Activated CD4-positive, alpha-beta memory T cell treated with anti-CD3 and anti-CD28 coated beads, Interleukin-2, amount 10 ng/mL, durations not matched to agents 7 days and 5 days (primary cell): ENCODE results near the gene BICDL2. TPM values are rescaled to one million over a fixed set of nuclear protein-coding genes. Genes with fewer than 3 reads are reported as not detected.
A peak's percentile ranks its signal among the peaks of the same experiment; 100 is the strongest.
"Not testable (repeated sequence)": the region's sequence is repeated elsewhere in the genome, so short reads cannot be mapped to it uniquely, and the experiment has no call there.

Experiments used
- CTCF ChIA-PET: fragments of 350-600 bp; sonication (Branson Sonifier 250); formaldehyde crosslinking; loops from one replicate; lab custom pipeline; 2021; ENCODE audit warnings: antibody characterized with exemption, inconsistent platforms; lab: Charles Lee
- POLR2A ChIA-PET: fragments of 350-600 bp; sonication (Branson Sonifier 250); formaldehyde crosslinking; loops from one replicate; lab custom pipeline; 2021; ENCODE audit warnings: antibody characterized with exemption; lab: Charles Lee
- DNase-seq: peaks from one replicate; pipeline ENCODE4 v3.0.0-alpha.2; 2020
- H3K27ac Mint-ChIP-seq: one replicate; pipeline ENCODE4 v1.8.0; 2021; ENCODE audit warnings: mild to moderate bottlenecking, mixed read lengths
- H3K27me3 Mint-ChIP-seq: one replicate; pipeline ENCODE4 v1.8.0; 2021; ENCODE audit warnings: mixed read lengths
- H3K36me3 Mint-ChIP-seq: one replicate; pipeline ENCODE4 v1.8.0; 2021; ENCODE audit warnings: low read depth, mixed read lengths
- H3K4me1 Mint-ChIP-seq: one replicate; pipeline ENCODE4 v1.8.0; 2021; ENCODE audit warnings: mixed read lengths
- H3K4me3 Mint-ChIP-seq: one replicate; pipeline ENCODE4 v1.8.0; 2021; ENCODE audit warnings: mild to moderate bottlenecking, mixed read lengths
- H3K9me3 Mint-ChIP-seq: one replicate; pipeline ENCODE4 v1.8.0; 2021; ENCODE audit warnings: mixed read lengths
- total RNA-seq, 2 experiments: library from RNA; stranded (reverse); gene quantifications; one replicate each; pipeline ENCODE4 v1.2.3, GENCODE V29; 2021

Gene BICDL2
- total RNA-seq, 2 experiments from 2014 or later = 1.4 to 1.9 TPM

DNA sequence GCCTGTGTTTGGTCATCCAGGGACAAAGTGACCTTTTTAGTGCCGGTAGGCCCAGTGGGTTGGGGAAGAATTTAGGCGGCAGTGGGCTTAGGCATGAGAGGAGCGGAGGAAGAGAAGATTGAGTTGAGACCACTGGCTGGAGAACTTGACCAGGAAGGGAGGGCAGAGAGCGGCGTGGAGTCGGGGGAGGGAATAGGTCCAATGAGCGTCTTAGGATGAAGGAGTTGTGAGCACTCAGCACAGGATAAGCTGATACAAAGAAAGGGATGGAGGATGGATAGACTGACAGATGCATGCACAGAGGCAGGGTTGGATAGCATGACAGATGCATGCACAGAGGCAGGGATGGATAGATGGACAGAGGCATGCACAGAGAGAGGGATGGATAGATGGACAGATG lies 36.7 kb upstream of the BICDL2 start:
- peaks cover 41% of the 10 kb centered on the region for H3K36me3 Mint-ChIP-seq
- ChIA-PET CTCF (interaction anchor here (1.0 to 6.2 kb wide), 2 partner anchors 9 to 56 kb away, joined by 3 to 62 read pairs; no protein-coding TSS in a partner anchor), POLR2A (interaction anchor here (1.5 to 6.7 kb wide), 4 partner anchors 8 to 56 kb away, joined by 5 to 187 read pairs (median 66); partner anchors contain the start of genes IL32 and MMP25)
- peaks cover 2% of the 10 kb centered on the region for H3K9me3 Mint-ChIP-seq
- peak overlapping the region; percentile 77 for H3K4me3 Mint-ChIP-seq
- H3K4me1 Mint-ChIP-seq = peaks cover 90% of the 10 kb centered on the region
- no peak for DNase-seq
- peak overlapping the region; percentile 100 for H3K27ac Mint-ChIP-seq
- no peaks in the 10 kb centered on the region for H3K27me3 Mint-ChIP-seq

DNA sequence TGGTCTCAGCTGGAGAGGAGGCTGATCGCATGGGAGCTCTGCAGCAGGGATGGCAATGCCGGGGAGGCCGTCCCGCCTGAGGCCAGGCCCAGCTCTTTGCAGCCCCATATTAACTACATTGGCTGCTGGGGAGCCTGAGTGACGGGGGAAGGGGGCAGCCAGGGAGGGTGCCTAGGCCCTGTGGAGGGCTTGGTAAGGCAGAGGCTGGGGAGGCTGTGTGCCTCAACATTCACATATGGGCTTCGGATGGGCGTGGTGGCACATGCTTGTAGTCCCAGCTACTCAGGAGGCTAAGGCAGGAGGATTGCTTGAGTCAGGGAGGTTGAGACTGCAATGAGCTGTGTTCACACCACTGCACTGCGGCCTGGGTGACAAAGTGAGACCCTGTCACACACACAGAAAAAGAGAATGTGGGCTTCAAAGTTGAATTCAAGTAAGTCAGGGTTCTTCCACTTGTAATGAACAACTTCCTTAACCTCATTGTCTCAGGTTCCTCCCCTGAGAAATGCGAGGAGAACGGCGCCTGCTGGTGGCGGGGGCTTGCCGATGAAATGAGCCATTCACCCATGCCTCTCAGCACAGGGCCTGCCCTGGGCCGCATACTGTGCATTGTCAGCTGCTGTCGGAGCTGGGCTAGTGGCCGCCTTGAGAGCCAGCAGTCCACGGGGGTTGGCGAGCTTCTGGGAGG lies 36.0 kb upstream of the BICDL2 start:
- Mint-ChIP-seq H3K4me3 (peak overlapping the region; percentile 77), H3K4me1 (peaks cover 87% of the 10 kb centered on the region), H3K36me3 (peaks cover 42% of the 10 kb centered on the region), H3K27ac (peak overlapping the region; percentile 100)
- CTCF ChIA-PET = interaction anchor here (1.0 to 6.2 kb wide), 2 partner anchors 10 to 57 kb away, joined by 3 to 62 read pairs; no protein-coding TSS in a partner anchor
- not testable (repeated sequence) for H3K9me3 Mint-ChIP-seq, H3K27me3 Mint-ChIP-seq
- DNase-seq = peak; percentile 76
- POLR2A ChIA-PET = interaction anchor here (1.5 to 6.7 kb wide), 2 partner anchors 7 to 56 kb away, joined by 5 to 187 read pairs; partner anchors contain the start of gene IL32

DNA sequence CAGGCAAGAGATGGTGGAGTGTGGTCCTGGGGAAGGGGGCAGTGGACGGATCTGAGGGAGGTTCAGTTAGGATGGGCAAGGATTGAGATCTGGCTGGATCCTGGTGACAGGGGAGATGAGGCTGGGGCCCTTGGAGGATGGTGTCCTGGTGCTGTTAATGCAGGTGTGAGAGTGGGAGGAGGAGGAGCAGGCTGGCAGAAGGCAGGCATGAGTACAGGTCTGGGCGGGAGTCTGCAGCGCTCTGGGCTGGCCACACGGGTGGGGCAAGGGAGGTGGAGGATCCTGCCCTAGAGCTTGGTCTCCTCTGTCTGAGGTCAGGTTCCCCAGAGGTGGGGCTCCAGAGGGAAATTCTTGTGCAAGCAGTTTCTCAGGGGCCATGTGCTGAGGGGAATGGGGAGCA lies 35.4 kb upstream of the BICDL2 start:
- H3K36me3 Mint-ChIP-seq = peaks cover 45% of the 10 kb centered on the region
- DNase-seq = peak; percentile 66

DNA sequence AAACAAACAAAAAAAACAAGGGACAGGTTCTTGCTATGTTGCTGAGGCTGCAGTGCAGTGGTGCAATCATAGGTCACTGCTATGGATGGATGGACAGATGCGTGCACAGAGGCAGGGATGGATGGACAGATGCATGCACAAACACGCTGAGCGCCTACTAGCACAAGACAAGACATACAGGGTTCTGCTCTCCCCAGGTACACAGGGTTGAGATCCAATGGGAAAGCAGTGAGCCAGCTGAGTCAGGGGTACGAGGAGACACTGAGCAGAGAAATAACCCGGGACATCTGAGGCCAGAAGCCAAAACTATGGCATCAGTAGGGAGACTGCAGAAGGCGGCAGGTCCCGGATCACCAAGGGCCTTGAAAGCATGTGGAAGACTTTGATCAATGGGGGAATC lies 34.9 kb upstream of the BICDL2 start:
- Mint-ChIP-seq H3K4me1 (peaks cover 79% of the 10 kb centered on the region), H3K36me3 (peaks cover 50% of the 10 kb centered on the region), H3K4me3 (peak overlapping the region; percentile 41), H3K27me3 (no peaks in the 10 kb centered on the region), H3K27ac (peak overlapping the region; percentile 100), H3K9me3 (no peaks in the 10 kb centered on the region)
- DNase-seq = no peak
- ChIA-PET POLR2A (interaction anchor here (1.0 to 1.8 kb wide), 4 partner anchors 14 to 87 kb away, joined by 3 to 8 read pairs (median 4); partner anchors contain the start of gene ZNF213), CTCF (interaction anchor here (1.4 kb wide), 1 partner anchor 60 kb away, joined by 3 read pairs; no protein-coding TSS in a partner anchor)

More for the DNA sequence above, 35.4 kb upstream of the BICDL2 start:
- CTCF ChIA-PET, H3K27me3 Mint-ChIP-seq, H3K9me3 Mint-ChIP-seq: not testable (repeated sequence)
- Mint-ChIP-seq H3K4me1 (peaks cover 84% of the 10 kb centered on the region), H3K4me3 (peak overlapping the region; percentile 41), H3K27ac (peak overlapping the region; percentile 100)
- POLR2A ChIA-PET = interaction anchor here (1.5 kb wide), 1 partner anchor 57 kb away, joined by 5 read pairs; no protein-coding TSS in a partner anchor

DNA sequence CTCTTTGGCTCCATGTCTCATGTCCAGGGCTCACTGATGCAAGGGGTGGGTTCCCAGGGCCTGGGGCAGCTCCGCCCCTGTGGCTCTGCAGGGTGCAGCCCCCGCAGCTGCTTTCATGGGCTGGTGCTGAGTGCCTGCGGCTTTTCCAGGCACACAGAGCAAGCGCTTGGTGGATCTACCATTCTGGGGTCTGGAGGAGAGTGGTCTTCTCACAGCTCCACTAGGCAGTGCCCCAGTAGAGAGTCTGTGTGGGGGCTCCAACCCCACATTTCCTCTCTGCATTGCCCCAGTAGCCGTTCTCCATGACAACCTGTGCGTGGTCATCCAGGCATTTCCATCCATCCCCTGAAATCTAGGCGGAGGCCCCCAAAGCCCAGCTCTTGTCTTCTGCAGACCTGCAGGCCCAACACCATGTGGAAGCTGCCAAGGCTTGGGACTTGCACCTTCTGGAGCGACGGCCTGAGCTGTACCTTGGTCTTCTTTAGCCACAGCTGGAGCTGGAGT lies 33.9 kb upstream of the BICDL2 start:
- Mint-ChIP-seq H3K27ac (peak overlapping the region; percentile 100), H3K4me3 (peak overlapping the region; percentile 62), H3K27me3 (no peaks in the 10 kb centered on the region), H3K4me1 (peaks cover 70% of the 10 kb centered on the region), H3K36me3 (peaks cover 60% of the 10 kb centered on the region), H3K9me3 (no peaks in the 10 kb centered on the region)
- ChIA-PET POLR2A (interaction anchor here (0.6 to 2.5 kb wide), 9 partner anchors 9 to 88 kb away, joined by 3 to 9 read pairs (median 4); partner anchors contain the start of gene ZNF213), CTCF (interaction anchor here (1.4 to 1.5 kb wide), 2 partner anchors 59 to 61 kb away, joined by 3 to 6 read pairs; no protein-coding TSS in a partner anchor)
- DNase-seq = no peak

DNA sequence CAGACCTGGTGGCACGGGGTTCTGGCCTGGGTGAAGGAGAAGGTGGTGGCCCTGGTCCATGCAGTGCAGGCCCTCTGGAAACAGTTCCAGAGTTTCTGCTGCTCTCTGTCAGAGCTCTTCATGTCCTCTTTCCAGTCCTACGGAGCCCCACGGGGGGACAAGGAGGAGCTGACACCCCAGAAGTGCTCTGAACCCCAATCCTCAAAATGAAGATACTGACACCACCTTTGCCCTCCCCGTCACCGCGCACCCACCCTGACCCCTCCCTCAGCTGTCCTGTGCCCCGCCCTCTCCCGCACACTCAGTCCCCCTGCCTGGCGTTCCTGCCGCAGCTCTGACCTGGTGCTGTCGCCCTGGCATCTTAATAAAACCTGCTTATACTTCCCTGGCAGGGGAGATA lies 32.4 kb upstream of the BICDL2 start:
- POLR2A ChIA-PET = interaction anchor here (0.8 to 8.3 kb wide), 10 partner anchors 7 to 58 kb away, joined by 3 to 187 read pairs (median 4); partner anchors contain the start of gene ZSCAN10
- Mint-ChIP-seq H3K4me1 (peaks cover 72% of the 10 kb centered on the region), H3K4me3 (peak overlapping the region; percentile 62), H3K27ac (peak overlapping the region; percentile 100), H3K36me3 (peaks cover 61% of the 10 kb centered on the region)
- CTCF ChIA-PET = interaction anchor here (0.8 to 1.2 kb wide), 3 partner anchors 11 to 61 kb away, joined by 3 to 4 read pairs (median 4); no protein-coding TSS in a partner anchor
- not testable (repeated sequence) for H3K9me3 Mint-ChIP-seq, H3K27me3 Mint-ChIP-seq, DNase-seq

DNA sequence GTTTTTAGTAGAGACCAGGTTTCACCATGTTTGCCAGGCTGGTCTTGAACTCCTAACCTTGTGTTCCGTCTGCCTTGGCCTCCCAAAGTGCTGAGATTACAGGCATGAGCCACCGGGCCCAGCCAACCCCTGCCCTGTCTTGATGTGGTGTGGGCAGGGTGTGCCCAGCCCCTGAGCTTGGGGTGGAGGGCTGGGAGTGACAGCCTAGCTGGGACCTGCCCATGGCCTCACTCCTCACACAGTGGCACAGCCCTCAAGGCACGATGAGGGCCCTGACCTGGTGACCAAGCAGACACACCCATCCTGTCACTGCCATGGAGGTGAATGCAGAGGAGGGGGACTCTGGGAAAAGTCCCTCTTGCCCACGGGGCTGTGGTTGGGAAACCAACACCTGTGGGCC lies 31.7 kb upstream of the BICDL2 start:
- peak overlapping the region; percentile 100 for H3K4me3 Mint-ChIP-seq
- peaks cover 59% of the 10 kb centered on the region for H3K36me3 Mint-ChIP-seq
- H3K27ac Mint-ChIP-seq = peak overlapping the region; percentile 100
- ChIA-PET POLR2A (interaction anchor here (0.6 to 8.3 kb wide), 11 partner anchors 8 to 66 kb away, joined by 3 to 187 read pairs (median 4); partner anchors contain the start of genes MMP25, ZNF213 and ZSCAN10), CTCF (interaction anchor here (0.8 to 1.7 kb wide), 5 partner anchors 10 to 61 kb away, joined by 3 to 7 read pairs (median 4); no protein-coding TSS in a partner anchor)
- DNase-seq = peak; percentile 56
- no peaks in the 10 kb centered on the region for H3K27me3 Mint-ChIP-seq
- peaks cover 71% of the 10 kb centered on the region for H3K4me1 Mint-ChIP-seq
- H3K9me3 Mint-ChIP-seq = no peaks in the 10 kb centered on the region

DNA sequence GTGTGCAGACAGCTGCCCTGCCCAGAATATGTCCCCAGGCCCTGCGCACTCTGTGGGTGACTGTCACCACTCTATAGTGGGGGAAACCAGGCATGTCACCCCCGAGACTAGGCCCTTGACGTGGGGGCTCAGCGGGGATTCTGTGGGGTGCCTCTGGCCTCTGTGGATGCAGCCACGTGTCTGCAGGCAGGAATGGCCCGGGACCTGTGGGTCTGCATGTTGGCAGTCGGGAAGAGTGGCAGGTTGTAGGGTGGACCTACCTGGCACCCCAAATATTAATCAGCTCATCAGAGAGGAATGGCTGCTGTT lies 29.6 kb upstream of the BICDL2 start:
- Mint-ChIP-seq H3K4me1 (peaks cover 71% of the 10 kb centered on the region), H3K36me3 (peaks cover 64% of the 10 kb centered on the region), H3K9me3 (no peaks in the 10 kb centered on the region), H3K27ac (peak overlapping the region; percentile 99), H3K4me3 (peak overlapping the region; percentile 100), H3K27me3 (no peaks in the 10 kb centered on the region)
- DNase-seq = no peak
- CTCF ChIA-PET = interaction anchor here (1.0 to 4.7 kb wide), 4 partner anchors 8 to 63 kb away, joined by 3 to 44 read pairs (median 5); no protein-coding TSS in a partner anchor
- POLR2A ChIA-PET = interaction anchor here (1.0 to 8.3 kb wide), 11 partner anchors 8 to 92 kb away, joined by 3 to 187 read pairs (median 10); partner anchors contain the start of genes MMP25 and ZNF213

DNA sequence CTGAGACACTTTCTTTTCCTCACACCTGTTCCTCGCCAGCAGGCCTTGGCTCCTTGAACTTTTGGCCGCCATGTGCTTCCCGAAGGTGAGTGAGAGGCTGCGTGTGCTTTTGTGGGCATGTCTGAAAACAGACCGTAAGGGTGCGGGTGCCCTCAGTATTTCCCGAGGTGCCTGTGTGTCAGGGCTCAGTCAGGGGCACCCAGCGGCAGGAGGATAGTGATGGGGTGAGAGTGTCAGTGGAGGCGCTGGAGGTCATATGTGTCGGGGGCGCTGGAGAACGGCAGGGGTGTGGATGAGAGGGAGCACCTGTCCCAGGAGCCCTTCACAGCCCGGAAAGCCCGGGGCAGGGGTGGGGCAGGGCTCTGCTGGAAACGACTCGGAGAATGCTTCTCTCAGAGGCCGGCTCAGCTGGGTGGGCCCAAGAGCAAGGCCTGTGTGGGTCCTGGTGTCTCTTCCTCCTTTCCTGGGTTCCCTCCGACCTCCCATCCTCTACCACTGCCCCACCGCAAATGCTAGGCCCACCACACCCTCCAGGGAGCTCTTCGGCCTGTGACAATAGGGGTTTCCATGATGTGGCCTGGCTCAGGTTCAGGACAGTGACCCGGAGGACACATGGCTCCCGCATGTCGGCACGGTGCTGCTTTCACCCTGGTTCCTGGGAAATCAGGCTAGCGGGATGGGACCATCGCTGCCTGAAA lies 29.1 kb upstream of the BICDL2 start:
- Mint-ChIP-seq H3K9me3 (no peaks in the 10 kb centered on the region), H3K4me1 (peaks cover 68% of the 10 kb centered on the region), H3K36me3 (peaks cover 64% of the 10 kb centered on the region), H3K27ac (peak overlapping the region; percentile 99), H3K27me3 (no peaks in the 10 kb centered on the region), H3K4me3 (peak overlapping the region; percentile 100)
- POLR2A ChIA-PET = interaction anchor here (0.8 to 8.3 kb wide), 21 partner anchors 8 to 92 kb away, joined by 3 to 187 read pairs (median 5); partner anchors contain the start of genes HCFC1R1, MMP25, PKMYT1 and TNFRSF12A
- no peak for DNase-seq
- CTCF ChIA-PET = interaction anchor here (0.6 to 4.7 kb wide), 8 partner anchors 9 to 63 kb away, joined by 3 to 44 read pairs (median 4); partner anchors contain the start of genes HCFC1R1 and THOC6

DNA sequence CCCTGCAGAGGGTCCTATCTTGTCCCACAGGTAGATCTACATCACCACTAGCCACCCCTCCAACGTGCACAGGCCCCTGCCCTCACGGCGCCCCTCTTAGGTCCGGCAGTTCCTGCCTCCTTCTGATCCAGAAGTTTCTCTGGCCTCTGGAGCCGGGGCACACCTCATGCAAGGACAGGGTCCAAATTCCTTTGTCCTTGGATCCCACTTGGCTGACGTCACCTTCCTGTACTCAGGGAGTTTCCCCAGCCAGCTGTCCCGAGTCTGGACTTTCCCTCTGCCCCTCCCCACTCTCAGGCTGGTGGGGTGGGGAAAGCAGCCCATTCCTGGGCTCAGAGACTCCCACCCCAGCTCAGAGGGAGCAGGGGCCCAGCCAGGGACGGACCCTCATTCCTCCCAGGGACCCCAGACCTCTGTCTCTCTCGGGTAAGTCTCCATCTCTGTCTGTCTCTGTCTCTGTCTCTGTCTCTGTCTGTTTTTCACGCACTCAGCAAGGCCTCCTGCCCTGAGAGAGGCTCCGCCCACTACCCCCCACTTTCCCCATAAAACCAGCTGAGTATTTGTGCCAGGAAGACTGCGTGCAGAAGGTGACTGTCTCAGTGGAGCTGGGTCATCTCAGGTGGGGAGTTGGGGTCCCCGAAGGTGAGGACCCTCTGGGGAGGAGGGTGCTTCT lies 28.5 kb upstream of the BICDL2 start, which contains the start of gene IL32:
Gene IL32 (plus strand): TSS at position 572 of the 673 bp plus-strand sequence. CDS start 172 bp downstream, outside the sequence.
- H3K9me3 Mint-ChIP-seq = no peaks in the 10 kb centered on the region
- peak; percentile 80 for DNase-seq
- peaks cover 68% of the 10 kb centered on the region for H3K4me1 Mint-ChIP-seq
- H3K4me3 Mint-ChIP-seq = peak within 1 kb of the TSS; percentile 100
- peak within 1 kb of the TSS; percentile 99 for H3K27ac Mint-ChIP-seq
- H3K36me3 Mint-ChIP-seq = peaks cover 66% of the 10 kb centered on the region
- ChIA-PET POLR2A (interaction anchor here (0.6 to 8.3 kb wide), 24 partner anchors 8 to 93 kb away, joined by 3 to 187 read pairs (median 5); partner anchors contain the start of genes HCFC1R1, MMP25, PKMYT1 and TNFRSF12A), CTCF (interaction anchor here (0.6 to 4.7 kb wide), 9 partner anchors 9 to 69 kb away, joined by 3 to 44 read pairs (median 4); partner anchors contain the start of genes HCFC1R1, THOC6 and ZNF213)
- no peaks in the 10 kb centered on the region for H3K27me3 Mint-ChIP-seq
